NCI-H2196 treated with DMSO at 0.1 percent for 48 hours (cell line): ENCODE data around the gene RND2.

Source experiments
- DNase-seq: peaks from one replicate; lab custom pipeline; 2025; ENCODE audit not compliant: unreplicated experiment; lab: John Stamatoyannopoulos, UW

Gene RND2

GRCh38 chr17:43069368-43069898 lies 44.4 kb downstream of the RND2 start:
- no peak for DNase-seq

DNA sequence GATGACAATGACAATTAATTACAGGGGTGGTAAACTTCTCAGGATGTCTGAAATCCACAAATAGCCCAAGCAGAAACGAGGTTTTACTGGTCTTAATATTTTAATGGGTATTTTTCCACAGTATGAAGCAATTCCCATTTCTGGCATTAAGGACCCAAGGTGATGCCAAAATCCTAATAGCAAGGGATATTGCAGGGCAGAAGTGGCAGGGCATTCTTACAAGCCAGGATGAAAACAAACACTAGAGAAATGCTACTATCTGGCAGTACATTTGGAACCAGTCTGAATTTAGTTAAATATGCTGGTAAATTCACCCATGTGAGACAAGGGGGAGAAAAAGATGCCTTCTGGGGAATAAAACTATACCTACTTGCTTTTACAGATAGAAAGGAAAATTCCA lies 45.2 kb downstream of the RND2 start:
- no peak for DNase-seq

DNA sequence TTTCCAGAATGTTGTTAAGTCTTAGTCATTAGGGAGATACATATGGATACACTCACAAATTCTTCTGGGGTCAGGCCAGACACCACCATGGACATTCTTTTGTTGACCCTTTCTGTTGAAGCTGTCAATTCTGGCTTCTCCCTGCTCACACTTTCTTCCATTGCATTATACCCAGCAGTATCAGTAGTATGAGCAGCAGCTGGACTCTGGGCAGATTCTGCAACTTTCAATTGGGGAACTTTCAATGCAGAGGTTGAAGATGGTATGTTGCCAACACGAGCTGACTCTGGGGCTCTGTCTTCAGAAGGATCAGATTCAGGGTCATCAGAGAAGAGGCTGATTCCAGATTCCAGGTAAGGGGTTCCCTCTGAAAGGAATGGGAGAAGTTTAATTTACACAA lies 45.8 kb downstream of the RND2 start:
- no peak for DNase-seq

GRCh38 chr17:43074869-43075268 lies 49.8 kb downstream of the RND2 start:
- DNase-seq, result no peak

GRCh38 chr17:43079641-43080302 lies 54.7 kb downstream of the RND2 start:
- DNase-seq, result no peak
